ENCODE results near the gene SYT2.
"Not testable (repeated sequence)": the region's sequence is repeated elsewhere in the genome, so short reads cannot be mapped to it uniquely, and the experiment has no call there.

The SYT2 gene

GRCh38 chr1:202562444-202563060, 147.7 kb downstream of the SYT2 start:
- no peak for DNase-seq (ENCODE audit: low spot score)
- in situ Hi-C loops (cut with MboI; ENCODE audit: low sequenced_read_pairs, unreplicated experiment): loop anchor here (10.0 kb wide), 1 partner anchor 58 kb away; no protein-coding TSS in a partner anchor
- TF ChIP-seq CTCF (IDR thresholded peaks at IDR 0.05; ENCODE audit: borderline replicate concordance, control extremely low read depth, extremely low read depth, insufficient read depth, missing control alignments): no peak

- no peak for TF ChIP-seq CTCF (IDR thresholded peaks at IDR 0.05; ENCODE audit: borderline replicate concordance, control extremely low read depth, extremely low read depth, insufficient read depth, missing control alignments)
- DNase-seq (ENCODE audit: low spot score): no peak
- in situ Hi-C loops (cut with MboI; ENCODE audit: low sequenced_read_pairs, unreplicated experiment): loop anchor here (10.0 kb wide), 1 partner anchor 57 kb away; no protein-coding TSS in a partner anchor
These were observed 148.4 kb downstream of the SYT2 start for GRCh38 chr1:202561726-202562443.

GRCh38 chr1:202561240-202561639, 149.0 kb downstream of the SYT2 start:
- no peak for TF ChIP-seq CTCF (IDR thresholded peaks at IDR 0.05; ENCODE audit: borderline replicate concordance, control extremely low read depth, extremely low read depth, insufficient read depth, missing control alignments)
- DNase-seq (ENCODE audit: low spot score): no peak
- in situ Hi-C loops (cut with MboI; ENCODE audit: low sequenced_read_pairs, unreplicated experiment): loop anchor here (10.0 kb wide), 1 partner anchor 56 kb away; no protein-coding TSS in a partner anchor

- in situ Hi-C loops (cut with MboI; ENCODE audit: low sequenced_read_pairs, unreplicated experiment); DNase-seq (ENCODE audit: low spot score): not testable (repeated sequence)
These were observed 152.6 kb downstream of the SYT2 start for GRCh38 chr1:202557662-202558061.

- in situ Hi-C loops (cut with MboI; ENCODE audit: low sequenced_read_pairs, unreplicated experiment); DNase-seq (ENCODE audit: low spot score): not testable (repeated sequence)
These were observed 154.2 kb downstream of the SYT2 start for GRCh38 chr1:202556037-202556436.

- DNase-seq (ENCODE audit: low spot score); in situ Hi-C loops (cut with MboI; ENCODE audit: low sequenced_read_pairs, unreplicated experiment): not testable (repeated sequence)
These were observed 155.6 kb downstream of the SYT2 start for GRCh38 chr1:202554619-202555018.

GRCh38 chr1:202553560-202554038, 156.7 kb downstream of the SYT2 start:
- DNase-seq (ENCODE audit: low spot score): no peak
- TF ChIP-seq CTCF (IDR thresholded peaks at IDR 0.05; ENCODE audit: borderline replicate concordance, control extremely low read depth, extremely low read depth, insufficient read depth, missing control alignments): no peak
- in situ Hi-C loops (cut with MboI; ENCODE audit: low sequenced_read_pairs, unreplicated experiment): no loop called here

GRCh38 chr1:202553078-202553477, 157.2 kb downstream of the SYT2 start:
- not testable (repeated sequence) for DNase-seq (ENCODE audit: low spot score)

GRCh38 chr1:202552615-202553014, 157.6 kb downstream of the SYT2 start:
- DNase-seq (ENCODE audit: low spot score); in situ Hi-C loops (cut with MboI; ENCODE audit: low sequenced_read_pairs, unreplicated experiment): not testable (repeated sequence)

More at GRCh38 chr1:202553078-202553477, 157.2 kb downstream of the SYT2 start:
- in situ Hi-C loops (cut with MboI; ENCODE audit: low sequenced_read_pairs, unreplicated experiment): not testable (repeated sequence)
